Heart left ventricle (tissue), 16 donors: ENCODE results near the gene CCL21. TPM values are rescaled to one million over a fixed set of nuclear protein-coding genes. Genes with fewer than 3 reads are reported as not detected.
"Not testable (repeated sequence)": the region's sequence is repeated elsewhere in the genome, so short reads cannot be mapped to it uniquely, and the experiment has no call there.

Source experiments
- ATAC-seq, 4 donors: fragments of 200-7000 bp; cut with Tn5 transposase; one replicate each; pipeline ENCODE4 v1.9.1; 2020 to 2022; ENCODE audit warnings: moderate library complexity in 4 of 4, mild to moderate bottlenecking in 3 of 4, moderate number of reproducible peaks in 1 of 4
- DNase-seq, 5 donors: peaks; one replicate each; pipeline ENCODE4 v3.0.0-alpha.2; 2020
- H3K27ac ChIP-seq, 12 donors: fragments of 200-600 bp; sonication (generic) in 4 of 12; one replicate each; pipeline versions ENCODE4 v1.5.0 to v1.8.0; 2016 to 2022; ENCODE audit warnings: mild to moderate bottlenecking in 2 of 12
- H3K27me3 ChIP-seq, 9 donors: fragments of 200-600 bp; sonication (generic) in 2 of 9; one replicate each; pipeline versions ENCODE4 v1.5.1 to v1.8.0; 2016 to 2022; ENCODE audit warnings: mild to moderate bottlenecking in 3 of 9
- H3K36me3 ChIP-seq, 9 donors: fragments of 200-600 bp; sonication (generic) in 2 of 9; one replicate each; pipeline versions ENCODE4 v1.5.0 to v1.8.0; 2018 to 2022; ENCODE audit warnings: mild to moderate bottlenecking in 2 of 9
- H3K4me1 ChIP-seq, 12 donors: fragments of 200-600 bp; sonication (generic) in 4 of 12; one replicate each; pipeline versions ENCODE4 v1.5.0 to v1.8.0; 2016 to 2022; ENCODE audit warnings: mild to moderate bottlenecking in 3 of 12
- H3K4me3 ChIP-seq, 12 donors: fragments of 200-600 bp; sonication (generic) in 4 of 12; one replicate each; pipeline versions ENCODE4 v1.5.0 to v1.8.0; 2017 to 2022; ENCODE audit warnings: mild to moderate bottlenecking in 9 of 12, moderate library complexity in 4 of 12
- H3K9me3 ChIP-seq, 12 donors: fragments of 200-600 bp; sonication (generic) in 4 of 12; one replicate each; pipeline versions ENCODE4 v1.5.0 to v1.8.0; 2016 to 2022; ENCODE audit warnings: mild to moderate bottlenecking in 1 of 12
- CTCF ChIP-seq, 12 donors: fragments of 200-600 bp; sonication (generic) in 4 of 12; IDR thresholded peaks; one replicate each; pipeline versions ENCODE4 v1.5.0 to v1.8.0; 2018 to 2022; ENCODE audit warnings: antibody characterized with exemption in 12 of 12, mild to moderate bottlenecking in 5 of 12
- POLR2A ChIP-seq, 2 donors: fragments of 450-650 bp; IDR thresholded peaks; one replicate each; pipeline ENCODE4 v1.6.1; 2017; ENCODE audit warnings: antibody characterized with exemption in 2 of 2, mild to moderate bottlenecking in 2 of 2, moderate library complexity in 2 of 2
- WGBS, 4 donors: extraction: QIAGEN DNeasy Blood & Tissue Kit in 2 of 4; methylation state at CpG; one replicate each; pipeline versions ENCODE4 v1.1.5 to v1.1.7; 2013 to 2018; 5-methylcytosine and 5-hydroxymethylcytosine counted together
- intact Hi-C, 10 donors: fragments of 100-400 bp; cut with DNase I; formaldehyde crosslinking; loops; one replicate each; pipeline versions ENCODE4 v1.11.1 to v1.14.2; 2022
- polyA plus RNA-seq, 2 donors: library from polyadenylated mRNA; stranded (reverse); fragments of 200-250 nt; gene quantifications; one replicate each; pipeline ENCODE4 v1.2.3, GENCODE V29; 2013
- total RNA-seq, 9 donors: library from RNA; depleted of rRNA in 2 of 9; stranded (reverse); fragments of >200 nt in 2 of 9; fragmentation: NEBNext Ultra II Directional in 3 of 9; extraction: Animal tissue kit (Norgen Biotek cat#: 25700) in 3 of 9; gene quantifications; one replicate each; pipeline versions ENCODE4 v1.1.0 to v1.2.4, GENCODE V29; 2016 to 2023
- donor health status: ischemic (EF 13 %, LVEDD 7.1; RV severe dilation, severe dysfunction).
- donor health status: healthy with polysubstance abuse.
- donor health status: DM: no; HTN: yes; CAD: no.
- donor health status: DM: no; HTN: no; CAD: no.
- donor health status: ischemic (EF 25% LVEDD 6.9; RV normal size, moderate dysfunction).
- donor health status: ischemic (EF 25% LVEDD 5.7; RV mildly dilated, moderate dysfunction).
- donor health status: healthy.
- donor health status: DM: yes; HTN: yes; CAD: no.
- donor health status: ischemic (EF 35%, LVEDD 5.7; RV mildly dilated, moderate dysfunction).
- donor health status: nonischemic (EF 11% LVEDD 7.7; RV severe dilation, severe dysfunction).
- donor health status: DM: yes; HTN: yes; CAD: no.
- donor health status: PGD.
- donor health status: ischemic (EF 29% LVEDD 5.4; RV normal size, mild dysfunction).
- donor health status: nonischemic (EF 23%, LVEDD 6.1; RV moderate dilation, normal function).

Gene CCL21
- total and polyA plus RNA-seq, 11 donors = 1.3 to 156 (median 16.6) TPM

- Histone ChIP-seq H3K4me1 (no peaks in the 10 kb centered on the region), H3K9me3 (no peaks in the 10 kb centered on the region), H3K27me3 (no peaks in the 10 kb centered on the region), H3K27ac (peak overlapping the region in 1 of 12 donors; percentile 12), H3K36me3 (no peaks in the 10 kb centered on the region), H3K4me3 (no peak overlapping the region)
- TF ChIP-seq CTCF (IDR thresholded peaks at IDR 0.05) (no peak), POLR2A (IDR thresholded peaks at IDR 0.05) (no peak)
- DNase-seq = no peak
- no peak for ATAC-seq
- intact Hi-C loops = loop anchor here in 1 of 10 donors (10.0 kb wide), 1 partner anchor 60 kb away; no protein-coding TSS in a partner anchor
Observed at GRCh38 chr9:34734720-34735119, 24.8 kb upstream of the CCL21 start.

GRCh38 chr9:34732886-34733285 lies 22.9 kb upstream of the CCL21 start:
- H3K27me3 ChIP-seq = no peaks in the 10 kb centered on the region
- no peaks in the 10 kb centered on the region for H3K36me3 ChIP-seq
- WGBS, 4 donors = 84 to 93% (median 89%) methylated on average over 2 of the region's 2 CpGs
- no peak overlapping the region for H3K4me3 ChIP-seq
- no peaks in the 10 kb centered on the region for H3K4me1 ChIP-seq
- no peak overlapping the region for H3K27ac ChIP-seq
- DNase-seq = no peak
- ATAC-seq = no peak
- intact Hi-C loops = loop anchor here in 1 of 10 donors (10.0 kb wide), 1 partner anchor 62 kb away; no protein-coding TSS in a partner anchor
- TF ChIP-seq CTCF (IDR thresholded peaks at IDR 0.05) (no peak), POLR2A (IDR thresholded peaks at IDR 0.05) (no peak)
- no peaks in the 10 kb centered on the region for H3K9me3 ChIP-seq

GRCh38 chr9:34732478-34732877 lies 22.5 kb upstream of the CCL21 start:
- Histone ChIP-seq H3K9me3 (no peaks in the 10 kb centered on the region), H3K4me1 (no peaks in the 10 kb centered on the region), H3K36me3 (no peaks in the 10 kb centered on the region), H3K27me3 (no peaks in the 10 kb centered on the region), H3K4me3 (no peak overlapping the region), H3K27ac (no peak overlapping the region)
- WGBS, 4 donors = 83 to 94% (median 87%) methylated on average over 1 of the region's 1 CpG
- intact Hi-C loops = loop anchor here in 1 of 10 donors (10.0 kb wide), 1 partner anchor 62 kb away; no protein-coding TSS in a partner anchor
- DNase-seq = no peak
- no peak for ATAC-seq
- TF ChIP-seq POLR2A (IDR thresholded peaks at IDR 0.05) = no peak
- TF ChIP-seq CTCF (IDR thresholded peaks at IDR 0.05) = no peak

GRCh38 chr9:34723141-34723540 lies 13.2 kb upstream of the CCL21 start:
- intact Hi-C loops = no loop called here
- Histone ChIP-seq H3K9me3 (no peaks in the 10 kb centered on the region), H3K27ac (no peak overlapping the region), H3K4me1 (peaks cover 0 to 5% (median 0%) of the 10 kb centered on the region in 12 donors), H3K27me3 (no peaks in the 10 kb centered on the region), H3K36me3 (no peaks in the 10 kb centered on the region), H3K4me3 (no peak overlapping the region)
- DNase-seq = no peak
- TF ChIP-seq POLR2A (IDR thresholded peaks at IDR 0.05) (no peak), CTCF (IDR thresholded peaks at IDR 0.05) (no peak)
- WGBS, 4 donors = 94 to 95% (median 94%) methylated on average over 11 of the region's 11 CpGs
- no peak for ATAC-seq

- ATAC-seq, H3K27me3 ChIP-seq, intact Hi-C loops, H3K4me3 ChIP-seq, DNase-seq, H3K4me1 ChIP-seq, H3K9me3 ChIP-seq, H3K36me3 ChIP-seq, H3K27ac ChIP-seq: not testable (repeated sequence)
Observed at GRCh38 chr9:34719769-34720025, 9.8 kb upstream of the CCL21 start.
